ENCODE measurements around the gene POU2F1. TPM values are rescaled to one million over a fixed set of nuclear protein-coding genes. Genes with fewer than 3 reads are reported as not detected.

POU2F1 gene
- total RNA-seq, 1 experiment from 2014 or later: 24.5 TPM

GRCh38 chr1:167190747-167191237 lies 29.9 kb upstream of the POU2F1 start:
- Histone ChIP-seq H4K20me1 (ENCODE audit: insufficient read depth) (no peaks in the 10 kb centered on the region), H3K4me3 (replicated peaks in 1 of 2; ENCODE audit: low read depth in 1 of 2, low read length in 2 of 2) (no peak overlapping the region), H3K4me1 (ENCODE audit: control insufficient read depth in 1 of 2, insufficient read depth in 2 of 2, low read length in 2 of 2) (peaks cover 0 to under 1% of the 10 kb centered on the region in 2 experiments; a peak in 2 of 4 replicates), H2AFZ (ENCODE audit: low read depth, low read length, poor library complexity, severe bottlenecking) (no peak overlapping the region), H3K27me3 (ENCODE audit: insufficient read depth, low read length) (no peaks in the 10 kb centered on the region), H3K9me2 (ENCODE audit: insufficient read depth) (no peaks in the 10 kb centered on the region), H3K9me3 (ENCODE audit: control insufficient read depth in 1 of 2, insufficient read depth in 1 of 2, low read depth in 1 of 2, low read length in 2 of 2) (no peaks in the 10 kb centered on the region), H3K9ac (ENCODE audit: low read length) (no peak overlapping the region), H3K36me3 (ENCODE audit: control insufficient read depth in 1 of 2, insufficient read depth in 2 of 2, low read length in 2 of 2) (no peaks in the 10 kb centered on the region), H3K27ac (ENCODE audit: low read depth, low read length) (no peak overlapping the region), H3K79me2 (ENCODE audit: insufficient read depth, low read length) (no peaks in the 10 kb centered on the region), H3K4me2 (ENCODE audit: low read length) (no peak overlapping the region)
- CTCF ChIA-PET: no interaction called here
- ATAC-seq (no peak), DNase-seq (ENCODE audit: low read depth, low spot score) (no peak)
- POLR2A ChIA-PET: interaction anchor here (1.1 kb wide), 1 partner anchor 30 kb away, joined by 4 read pairs; the partner anchor contains the start of gene POU2F1
- intact Hi-C loops (cut with micrococcal nuclease): no loop called here
- TF ChIP-seq SRF (IDR thresholded peaks at IDR 0.05; ENCODE audit: low read depth) (no peak), ELF1 (IDR thresholded peaks at IDR 0.05; ENCODE audit: borderline replicate concordance, low read depth) (no peak), EGR1 (IDR thresholded peaks at IDR 0.05; ENCODE audit: low read depth) (no peak), ZFX (IDR thresholded peaks at IDR 0.05) (no peak), SIN3A (IDR thresholded peaks at IDR 0.05; ENCODE audit: low read depth) (no peak), TCF7L2 (IDR thresholded peaks at IDR 0.05; ENCODE audit: borderline replicate concordance, extremely low read depth, insufficient read depth, insufficient read length) (no peak), CBX3 (IDR thresholded peaks at IDR 0.05; ENCODE audit: low read depth) (no peak), REST (IDR thresholded peaks at IDR 0.05; ENCODE audit: low read depth) (no peak), POLR2A (IDR thresholded peaks at IDR 0.05; ENCODE audit: borderline replicate concordance, extremely low read depth, insufficient read depth, insufficient read length) (no peak), FOSL1 (IDR thresholded peaks at IDR 0.05; ENCODE audit: low read depth) (no peak), ZNF274 (IDR thresholded peaks at IDR 0.05; ENCODE audit: low read depth, low read length) (no peak), CEBPB (IDR thresholded peaks at IDR 0.05; ENCODE audit: low read depth) (no peak), POLR2AphosphoS5 (IDR thresholded peaks at IDR 0.05; ENCODE audit: low read depth, low read length) (no peak)
- BruUV-seq (replicated peaks): no TSS peak
- RAD21 ChIA-PET (ENCODE audit: low non-redundant PET in 1 of 2, low total read pairs in 2 of 2, uncharacterized antibody in 2 of 2, unreplicated experiment in 2 of 2): no interaction called here

Data from HCT116 (cell line).